CD4-positive, alpha-beta T cell treated with Interleukin-12 subunit alpha and Interleukin-12 subunit beta, for 1 hour (primary cell): Measurements from ENCODE around the gene GNAT3.

Experiments
- DNase-seq: peaks from one replicate; pipeline ENCODE4 v3.0.0-alpha.2; 2020

Gene GNAT3

DNA sequence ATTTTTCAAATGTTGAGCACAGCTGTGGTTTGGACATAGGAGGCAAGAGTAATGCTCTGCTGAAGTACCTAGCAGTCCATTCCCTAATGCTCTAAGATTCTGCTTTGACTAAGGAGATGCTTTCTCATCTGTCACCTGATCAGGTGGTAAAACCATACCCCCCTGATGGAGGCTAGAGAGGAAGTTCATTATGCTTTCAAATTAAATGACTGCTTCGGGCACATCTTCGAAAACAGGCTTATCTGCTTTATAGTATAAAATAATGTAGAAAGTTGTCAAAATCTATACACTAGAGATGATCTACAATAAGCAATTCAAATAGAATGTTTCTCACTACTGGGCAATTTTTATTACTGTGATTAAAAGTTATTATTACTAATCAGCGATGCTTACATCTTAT lies at the start of gene GNAT3:
Gene GNAT3 (minus strand): TSS at position 101 of the 400 bp plus-strand sequence. CDS start 138 bp downstream, outside the sequence.
- no peak for DNase-seq

DNA sequence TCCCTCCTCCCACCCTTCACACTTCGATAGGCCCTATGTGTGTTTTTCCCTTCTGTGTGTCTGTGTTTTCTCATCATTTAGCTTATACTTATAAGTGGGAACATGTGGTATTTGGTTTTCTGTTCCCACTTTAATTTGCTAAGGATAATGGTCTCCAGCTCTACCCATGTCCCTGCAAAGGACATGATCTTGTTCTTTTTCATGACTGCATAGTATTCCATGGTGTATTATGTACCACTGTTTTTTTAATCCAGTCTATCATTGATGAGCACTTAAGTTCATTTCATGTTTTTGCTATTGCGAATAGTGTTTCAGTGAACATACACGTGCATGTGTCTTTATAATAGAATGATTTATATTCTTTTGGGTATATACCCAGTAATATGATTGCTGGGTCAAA lies 46.3 kb upstream of the GNAT3 start:
- no peak for DNase-seq

DNA sequence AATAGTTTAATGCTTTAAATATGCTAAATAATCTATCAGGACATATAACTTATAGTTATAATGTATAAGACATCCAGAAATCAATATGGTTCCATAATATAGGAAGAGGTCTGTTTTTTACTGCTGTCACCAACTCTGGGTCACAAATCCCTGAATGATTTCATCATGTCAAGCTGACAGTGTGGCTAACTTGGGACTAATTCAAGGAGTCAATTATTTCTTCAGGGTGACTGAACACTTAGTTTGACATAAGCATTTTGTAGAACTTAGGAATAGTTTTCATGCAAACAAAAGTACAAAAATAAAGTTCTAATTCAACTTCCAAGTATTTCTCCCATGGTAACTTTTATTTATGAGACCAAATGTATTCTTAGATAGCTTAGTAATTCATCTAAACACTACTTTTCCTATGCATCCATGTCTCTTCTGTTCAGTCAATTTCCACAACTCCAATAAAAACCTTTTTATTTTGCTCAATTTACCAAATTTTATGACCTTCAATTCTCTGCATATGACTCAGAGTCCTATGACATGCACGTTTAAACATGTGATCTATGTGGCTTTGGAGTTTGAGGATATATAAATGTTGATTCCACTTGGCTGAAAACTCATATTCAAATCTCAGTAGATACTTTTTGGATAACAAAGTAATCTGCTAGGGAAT lies 40.3 kb upstream of the GNAT3 start:
- no peak for DNase-seq

DNA sequence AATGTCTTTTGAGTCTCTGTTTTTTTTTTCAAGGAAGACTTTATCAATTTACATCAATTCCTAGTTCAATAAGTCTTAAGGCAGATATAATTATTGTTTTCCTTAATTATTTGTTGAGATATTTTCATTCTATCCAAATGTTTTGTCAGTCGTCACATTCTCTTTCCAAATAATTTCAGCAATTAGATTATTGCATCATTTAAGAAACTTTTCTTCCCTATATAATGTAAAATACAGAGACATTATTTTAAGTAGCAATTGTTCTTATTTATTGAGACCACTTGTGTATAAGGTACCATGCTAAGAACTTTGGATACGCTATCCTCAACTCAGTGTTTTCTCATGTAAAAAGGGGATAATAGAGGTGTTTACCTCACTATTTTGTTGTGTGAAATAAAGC lies 38.1 kb upstream of the GNAT3 start:
- no peak for DNase-seq

DNA sequence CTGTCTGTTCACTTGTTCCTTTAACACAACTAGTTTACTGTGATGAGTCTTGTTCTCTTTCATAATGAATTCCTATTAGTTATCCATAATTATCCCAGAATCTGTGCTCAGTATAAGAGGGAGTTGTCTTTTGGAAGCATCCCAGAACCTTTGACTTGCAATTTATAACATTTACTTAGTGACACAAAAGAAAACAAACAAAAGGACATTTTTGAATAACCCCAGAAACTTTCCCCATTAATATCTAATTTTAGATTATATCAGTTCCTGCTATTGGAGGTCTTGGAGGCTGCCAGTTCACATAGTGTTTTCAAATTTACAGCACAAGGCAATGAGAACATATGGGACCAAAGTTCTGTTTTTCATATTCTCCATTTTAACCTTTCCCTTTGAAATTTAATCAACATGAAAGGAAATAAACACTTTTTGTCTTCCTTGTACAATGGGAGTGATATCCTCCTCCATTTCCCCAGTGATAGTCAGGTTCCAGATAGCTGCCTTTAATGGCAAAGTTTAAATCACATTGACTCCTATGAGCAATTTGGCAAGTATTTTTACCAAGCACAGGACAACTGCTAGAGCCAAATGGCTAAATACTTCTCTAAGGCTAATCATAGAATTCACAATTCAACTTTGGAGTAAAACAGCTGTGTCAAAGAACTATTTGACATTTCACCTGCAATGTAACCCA lies 37.1 kb upstream of the GNAT3 start:
- no peak for DNase-seq

DNA sequence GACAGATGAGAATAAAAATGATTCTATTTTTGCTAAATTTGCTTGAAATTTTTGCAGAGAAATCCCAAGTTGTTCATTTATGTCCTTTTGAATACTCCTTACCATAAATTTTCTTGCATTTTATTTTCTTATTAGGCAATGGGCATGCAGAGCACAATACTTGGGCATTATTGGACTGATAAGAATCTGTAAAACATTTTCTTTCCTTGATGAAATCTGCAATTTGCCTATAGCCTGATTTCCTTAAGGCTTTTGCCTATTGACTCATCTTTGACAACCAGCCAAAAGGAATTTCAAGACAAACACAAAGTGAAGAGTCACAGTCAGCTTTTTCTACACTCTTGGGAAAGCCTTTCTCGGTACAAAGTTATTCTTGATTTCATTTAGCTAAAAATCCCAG lies 30.5 kb upstream of the GNAT3 start:
- DNase-seq: no peak

DNA sequence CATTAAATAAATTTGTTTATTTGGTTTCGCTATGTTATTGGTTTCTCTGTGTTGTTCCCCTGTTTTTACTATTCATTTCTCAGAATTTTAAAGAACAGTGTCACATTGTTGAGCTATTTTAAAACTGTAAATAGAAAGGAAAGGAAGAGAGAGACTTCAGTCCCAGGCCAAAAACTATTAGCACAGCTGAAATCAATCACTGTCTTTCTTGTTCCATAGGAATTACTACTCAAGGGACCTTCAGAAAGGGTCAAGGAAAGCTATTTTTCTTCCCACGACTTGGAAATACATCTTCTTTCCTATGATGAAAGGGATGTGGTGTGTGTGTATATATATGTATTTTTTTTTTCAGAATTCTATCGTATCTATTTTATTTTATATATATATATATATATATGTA lies 29.0 kb upstream of the GNAT3 start:
- DNase-seq: no peak

DNA sequence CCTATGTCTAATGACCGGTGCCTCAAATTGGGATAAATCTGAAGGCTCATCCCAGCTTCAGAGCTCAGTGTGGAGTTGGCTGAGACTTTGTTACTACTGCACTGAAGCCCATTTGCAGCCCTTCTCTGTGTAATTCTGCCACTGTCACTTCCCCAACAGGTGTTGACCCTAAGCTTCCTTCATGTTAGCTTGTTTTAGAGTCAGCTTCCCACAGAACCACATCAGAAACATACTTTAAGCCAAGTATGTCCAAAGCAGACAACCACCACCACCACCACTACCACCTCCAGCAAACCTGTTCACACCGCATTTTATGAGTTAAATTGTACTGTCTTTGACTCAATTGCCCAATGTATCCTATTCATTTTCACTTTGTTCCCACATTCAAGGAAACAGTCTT lies 25.2 kb upstream of the GNAT3 start:
- no peak for DNase-seq

DNA sequence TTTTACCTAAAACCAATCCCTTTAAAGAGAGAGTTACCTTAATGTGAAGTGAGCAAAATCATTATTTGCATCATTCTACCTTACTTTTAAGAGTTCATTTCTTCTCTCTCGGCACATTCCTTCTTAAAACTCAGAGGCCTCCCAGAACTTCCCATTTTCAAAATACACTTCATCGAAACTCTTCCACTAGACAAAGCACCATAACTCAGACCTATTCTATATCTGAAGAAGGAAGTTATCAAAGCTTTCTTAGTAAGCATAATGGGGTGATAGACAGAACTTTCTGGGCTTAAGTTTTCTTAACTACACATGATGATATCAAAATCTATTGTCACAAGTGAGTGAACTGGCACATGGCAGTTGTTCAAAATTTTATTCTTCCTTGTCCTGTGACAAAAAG lies 24.6 kb upstream of the GNAT3 start:
- DNase-seq: no peak

DNA sequence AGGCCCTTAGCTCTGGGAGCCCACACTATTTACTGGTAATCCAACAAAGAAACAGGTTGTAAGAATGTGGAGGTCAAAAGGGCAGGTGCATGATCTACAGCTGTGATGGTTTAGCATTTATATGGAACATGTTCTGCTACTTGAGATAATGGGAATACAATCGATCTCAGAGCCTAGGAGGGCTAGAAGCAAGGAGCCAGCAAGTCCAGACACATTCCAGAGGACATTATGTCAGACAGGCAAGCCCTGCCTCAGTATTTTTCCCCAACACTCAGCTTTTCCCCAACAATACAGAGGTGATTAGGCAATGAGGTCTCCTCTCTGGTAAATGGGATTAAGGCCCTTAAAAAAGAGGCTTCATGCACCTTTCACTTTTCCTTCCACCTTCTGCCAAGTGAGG lies 21.4 kb upstream of the GNAT3 start:
- DNase-seq: no peak

DNA sequence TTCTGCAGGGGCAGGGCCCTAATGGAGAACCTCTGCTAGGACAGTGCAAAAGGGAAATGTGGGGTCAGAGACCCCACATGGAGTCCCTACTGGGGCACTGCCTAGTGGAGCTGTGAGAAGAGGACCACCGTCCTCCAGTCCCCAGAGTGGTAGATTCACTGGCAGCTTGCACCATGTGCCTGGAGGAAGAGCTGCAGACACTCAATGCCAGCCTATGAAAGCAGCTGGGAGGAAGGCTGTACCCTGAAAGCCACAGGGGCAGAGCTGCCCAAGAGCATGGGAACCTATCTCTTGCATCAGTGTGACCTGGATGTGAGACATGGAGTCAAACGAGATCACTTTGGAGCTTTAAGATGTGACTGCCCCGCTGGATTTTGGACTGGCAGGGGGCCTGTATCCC lies 20.3 kb upstream of the GNAT3 start:
- DNase-seq: no peak

DNA sequence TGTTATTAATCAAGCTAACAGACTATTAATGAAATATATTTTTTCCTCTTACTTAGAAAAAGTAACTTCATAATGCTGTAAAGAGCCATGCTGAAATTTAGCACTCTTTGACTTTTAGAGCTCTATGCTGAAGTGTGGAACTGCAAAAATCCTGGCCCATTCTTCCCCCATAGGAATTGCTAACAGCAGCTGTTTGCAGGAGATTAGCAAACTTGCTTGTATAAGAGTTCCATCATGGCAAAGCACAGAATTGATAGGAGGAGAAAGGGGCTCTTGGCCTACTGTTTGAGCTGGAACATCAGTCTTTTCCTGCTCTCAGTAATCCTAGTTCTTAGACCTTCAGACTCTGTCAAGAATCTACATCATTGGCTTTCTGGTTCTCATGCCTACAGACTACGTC lies 18.3 kb upstream of the GNAT3 start:
- DNase-seq: no peak

DNA sequence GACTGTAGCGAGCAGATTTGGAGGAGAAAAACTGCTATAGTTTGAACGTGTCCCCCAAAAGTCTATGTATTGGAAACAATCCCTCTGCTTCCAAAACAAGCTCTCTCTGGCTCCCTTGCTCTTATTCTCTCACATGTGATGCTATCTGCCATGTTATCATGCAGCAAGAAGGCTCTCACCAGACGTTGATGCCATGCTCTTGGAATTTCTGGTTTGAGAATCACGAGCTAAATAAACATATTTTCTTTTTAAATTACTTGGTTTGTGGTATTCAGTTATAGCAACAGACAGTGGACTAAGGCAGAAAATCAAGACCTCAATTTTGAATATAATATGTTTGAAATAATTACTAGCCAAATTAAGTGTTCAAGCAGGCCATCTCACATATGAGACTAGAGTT lies 17.5 kb upstream of the GNAT3 start:
- DNase-seq: no peak

DNA sequence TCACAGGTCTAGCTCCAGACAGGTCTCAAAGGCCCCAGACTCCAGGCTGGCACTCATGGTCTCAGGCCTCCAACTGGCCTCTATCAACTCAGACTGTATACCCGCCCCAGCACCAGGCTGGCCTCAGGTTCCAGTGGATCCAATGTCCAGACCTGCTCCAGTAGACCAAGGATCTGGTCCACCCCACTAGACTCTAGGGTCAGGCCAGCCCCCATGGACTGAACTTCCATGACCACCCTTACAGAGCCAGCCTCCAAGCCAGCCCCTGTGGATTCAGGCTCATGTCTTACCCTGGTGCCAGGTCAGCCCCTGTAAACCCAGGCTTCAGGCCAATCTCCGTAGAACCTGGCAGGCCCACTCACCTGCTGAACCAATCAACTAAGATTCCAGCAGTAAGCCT lies 16.8 kb upstream of the GNAT3 start:
- DNase-seq: no peak

DNA sequence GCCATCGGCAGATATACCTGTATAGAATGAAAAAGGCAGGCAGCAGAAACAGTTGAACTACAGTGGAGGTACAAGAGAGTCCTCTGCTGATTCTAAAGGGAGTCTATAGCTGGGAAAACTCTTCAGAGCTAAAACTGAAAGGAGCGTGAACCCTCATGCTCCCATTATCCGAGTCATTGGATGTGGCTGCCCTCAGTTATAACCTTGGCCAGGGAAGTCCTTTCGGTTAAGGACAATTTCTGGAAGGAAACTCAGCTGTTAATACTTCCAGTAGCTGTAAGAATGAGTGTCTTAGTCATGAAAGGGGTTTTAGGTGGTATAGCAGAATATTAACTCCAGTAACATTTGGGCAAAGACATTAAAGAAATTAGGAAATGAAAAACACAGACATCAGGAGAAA lies 14.6 kb upstream of the GNAT3 start:
- DNase-seq: no peak

DNA sequence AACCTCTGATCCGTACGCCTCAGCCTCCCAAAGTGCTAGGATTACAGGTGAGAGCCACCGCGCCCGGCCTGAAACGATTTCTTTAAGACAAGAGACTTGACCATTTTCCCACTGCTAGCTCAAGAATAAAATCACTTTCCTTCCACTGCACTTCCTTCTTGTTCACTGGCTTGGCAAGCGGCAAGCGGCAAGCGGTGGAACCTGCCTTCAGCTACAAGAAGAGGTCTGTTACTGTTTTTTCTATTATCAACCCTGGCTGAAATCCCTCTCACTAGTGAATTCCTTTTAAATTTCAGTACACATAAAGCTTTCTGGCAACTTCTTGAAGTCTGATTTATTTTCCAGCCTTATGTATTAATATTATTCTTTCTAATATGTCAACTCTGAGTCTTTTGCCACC lies 12.8 kb upstream of the GNAT3 start:
- no peak for DNase-seq

DNA sequence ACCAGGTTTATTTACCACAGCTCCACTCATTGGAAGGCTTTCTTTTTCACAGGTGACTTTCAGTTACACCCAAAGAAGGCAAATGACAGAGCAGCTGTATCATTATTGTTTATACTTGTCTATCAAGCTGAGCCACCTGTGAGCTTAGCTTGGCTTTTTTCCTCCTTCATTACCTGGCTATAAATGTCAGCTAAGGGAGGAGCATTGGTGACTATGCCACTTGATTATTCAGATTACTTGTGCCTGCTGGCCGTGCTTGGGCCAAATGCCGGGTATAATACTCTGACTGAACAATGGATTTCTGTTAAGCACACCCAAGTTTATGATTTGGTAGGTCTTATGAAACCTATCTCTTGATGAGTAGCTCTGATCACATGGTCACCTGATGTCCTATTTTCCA lies 9.9 kb upstream of the GNAT3 start:
- DNase-seq: no peak

DNA sequence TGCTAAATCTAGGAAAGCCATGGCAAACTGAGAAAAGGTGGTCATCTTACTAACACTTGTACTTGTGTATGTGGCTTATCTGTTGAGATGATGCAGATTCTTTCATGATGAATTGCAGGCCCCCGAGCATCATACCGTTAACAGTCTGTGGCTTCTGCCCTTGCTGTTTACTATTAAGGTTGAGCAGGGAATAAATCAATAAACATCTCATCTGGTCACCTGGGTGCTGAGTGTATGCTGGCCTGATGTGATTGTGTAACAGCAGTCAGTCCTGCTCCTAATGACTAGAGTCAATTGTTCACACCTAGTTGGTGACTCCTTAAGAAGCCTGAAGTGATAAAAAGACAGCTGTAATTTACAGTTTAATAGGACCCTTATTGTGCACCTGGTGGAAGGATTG lies 8.3 kb upstream of the GNAT3 start:
- no peak for DNase-seq

DNA sequence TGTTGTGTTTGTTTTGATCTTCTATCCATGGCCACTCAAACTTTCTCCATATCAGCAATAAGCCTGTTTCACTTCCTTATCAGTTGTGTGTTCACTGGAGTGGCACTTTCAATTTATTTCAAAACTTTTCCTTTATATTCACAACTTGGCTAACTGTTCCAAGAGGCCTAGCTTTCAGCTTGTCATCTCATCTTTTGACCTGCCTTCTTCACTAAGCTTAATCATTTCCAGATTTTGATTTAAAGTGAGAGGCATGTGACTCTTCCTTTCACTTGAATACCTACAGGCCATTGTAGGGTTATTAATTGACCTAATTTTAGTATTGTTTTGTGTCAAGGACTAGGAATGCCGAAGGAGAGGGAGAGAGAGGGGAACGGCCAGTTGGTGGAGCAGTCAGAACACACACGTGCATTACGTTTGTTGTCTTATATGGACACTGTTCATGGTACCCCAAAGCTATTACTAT lies 5.5 kb upstream of the GNAT3 start:
- no peak for DNase-seq

DNA sequence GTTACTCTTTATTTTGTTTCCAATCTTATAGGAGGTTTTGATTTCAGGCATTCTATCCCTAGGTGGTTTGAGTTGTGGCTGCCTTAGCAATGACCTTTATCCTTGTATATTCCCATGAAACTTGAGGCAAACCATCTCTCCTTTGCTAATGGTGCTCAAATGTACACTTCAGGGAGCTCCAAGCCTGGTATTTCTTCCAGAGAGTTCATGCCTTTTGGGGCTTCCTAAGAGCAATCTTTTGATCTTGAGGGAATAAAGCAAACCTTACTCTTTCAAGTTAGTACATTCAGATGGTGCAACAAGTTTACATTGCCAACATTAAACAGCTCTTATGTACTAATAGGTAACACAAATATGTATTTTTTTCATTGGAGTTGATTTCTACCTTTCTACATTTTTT lies 3.4 kb upstream of the GNAT3 start:
- DNase-seq: no peak

DNA sequence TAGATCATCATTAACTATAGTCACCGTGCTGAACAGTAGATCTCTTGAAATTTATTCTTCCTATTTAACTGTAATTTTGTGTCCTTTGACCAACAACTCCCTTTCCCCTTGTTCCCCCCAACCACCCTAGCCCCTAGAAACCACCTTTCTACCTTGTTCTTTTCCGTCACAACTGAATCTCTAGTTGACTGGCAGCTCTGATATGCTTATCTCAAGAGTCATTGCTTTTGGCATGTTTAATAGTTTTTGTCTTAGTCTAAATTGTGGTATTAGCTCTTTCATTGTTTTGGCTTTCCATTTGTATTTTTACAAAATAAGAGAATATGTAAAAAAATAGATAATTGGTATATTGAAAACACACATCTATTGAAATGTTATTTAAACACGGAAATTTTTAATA lies 1.8 kb downstream of the GNAT3 start:
- DNase-seq: no peak

DNA sequence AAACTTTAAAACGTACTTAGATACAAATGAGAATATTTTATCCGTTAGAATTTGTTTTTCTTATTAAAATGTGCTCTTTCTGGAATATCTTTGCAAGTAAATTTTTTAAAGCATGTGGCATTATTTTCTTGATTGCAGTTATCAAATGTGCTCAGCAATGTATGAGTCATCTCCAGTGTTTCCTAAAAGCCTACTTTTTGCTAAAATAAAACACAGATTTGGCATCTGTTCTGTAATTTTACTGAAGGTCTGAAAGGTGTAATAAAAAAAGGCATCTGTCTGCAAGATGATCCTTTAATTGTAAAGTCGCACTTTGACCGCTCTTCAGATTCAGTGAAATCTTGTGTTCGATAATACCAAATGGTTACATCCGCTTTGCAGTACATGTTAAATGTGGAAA lies 3.4 kb downstream of the GNAT3 start:
- DNase-seq: no peak

DNA sequence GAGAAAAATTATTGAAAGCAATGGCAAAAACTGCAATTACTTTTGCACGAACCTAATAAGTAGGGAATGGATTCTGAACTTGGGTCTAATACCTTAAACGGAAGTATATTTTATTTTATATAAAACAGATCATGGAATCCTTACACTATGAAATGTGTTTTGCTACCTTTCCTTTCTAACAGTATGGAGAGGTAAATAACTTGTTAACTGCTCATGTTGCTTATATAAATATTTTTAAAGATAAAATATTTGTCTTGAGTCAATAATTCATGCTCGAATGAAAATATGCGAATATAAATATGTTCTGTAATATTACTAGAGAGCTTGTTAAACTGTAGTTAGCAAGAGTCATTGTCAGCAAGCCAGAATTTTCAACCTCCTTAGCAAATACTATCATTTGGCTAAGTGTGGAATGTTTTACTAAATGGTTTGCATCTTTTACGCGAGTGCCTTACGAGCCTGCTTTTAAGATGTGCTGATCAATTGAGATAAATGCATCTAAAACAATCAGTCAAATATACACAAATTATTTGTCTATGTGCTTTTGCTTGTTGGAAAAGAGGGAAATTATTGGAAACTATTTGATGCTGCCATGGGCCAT lies 5.9 kb downstream of the GNAT3 start:
- no peak for DNase-seq

DNA sequence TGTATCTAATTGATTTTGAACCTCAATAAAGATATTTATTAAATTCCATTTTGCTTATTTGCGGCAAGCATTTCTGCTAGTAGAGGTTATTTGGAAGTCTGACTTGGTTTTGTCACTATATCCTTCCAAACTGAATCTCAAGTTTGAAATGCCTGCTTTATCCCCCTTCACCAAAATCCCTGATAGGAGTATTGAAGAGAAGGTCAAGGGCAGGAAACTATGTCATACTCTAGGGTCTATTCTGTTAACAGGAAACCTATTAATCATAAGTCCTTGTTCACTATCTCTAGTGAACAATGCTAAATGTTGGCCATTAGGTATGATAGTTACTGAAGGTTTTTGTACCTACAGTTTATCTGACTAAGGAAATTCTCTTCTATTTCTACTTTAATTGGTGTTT lies 11.5 kb downstream of the GNAT3 start:
- DNase-seq: no peak
